ENCODE data around the gene ZNF3.

The ZNF3 gene

DNA sequence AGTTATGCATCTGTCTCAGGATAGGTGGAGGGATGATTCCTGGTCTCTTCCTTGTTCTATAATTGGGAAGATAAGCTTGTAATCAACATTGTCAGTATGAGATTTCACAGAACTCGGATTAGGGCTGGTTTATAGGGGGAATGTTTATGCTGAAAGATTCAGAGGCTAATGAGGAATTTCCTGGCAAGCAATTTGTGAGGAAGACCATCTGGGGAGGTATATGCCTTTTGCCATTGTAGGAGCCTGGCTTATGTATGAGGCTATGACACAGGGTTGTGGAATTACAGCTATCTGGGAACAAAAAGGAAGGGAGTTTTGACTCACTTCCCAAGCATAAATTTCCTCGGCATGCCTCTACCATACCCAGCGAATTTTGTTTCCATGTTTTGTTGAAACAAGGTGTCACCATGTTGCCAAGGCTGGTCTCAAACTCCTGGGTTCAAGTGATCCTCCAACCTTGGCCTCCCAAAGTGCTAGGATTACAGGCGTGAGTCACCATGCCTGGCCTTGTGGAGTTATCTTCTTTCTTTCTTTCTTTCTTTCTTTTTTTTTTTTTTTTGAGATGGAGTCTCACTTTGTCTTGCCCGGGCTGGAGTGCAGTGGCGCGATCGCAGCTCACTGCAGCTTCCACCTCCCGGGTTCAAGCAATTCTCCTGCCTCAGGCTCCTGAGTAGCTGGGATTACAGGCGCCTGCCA, 5.7 kb upstream of the ZNF3 start:
- no peak for DNase-seq

DNA sequence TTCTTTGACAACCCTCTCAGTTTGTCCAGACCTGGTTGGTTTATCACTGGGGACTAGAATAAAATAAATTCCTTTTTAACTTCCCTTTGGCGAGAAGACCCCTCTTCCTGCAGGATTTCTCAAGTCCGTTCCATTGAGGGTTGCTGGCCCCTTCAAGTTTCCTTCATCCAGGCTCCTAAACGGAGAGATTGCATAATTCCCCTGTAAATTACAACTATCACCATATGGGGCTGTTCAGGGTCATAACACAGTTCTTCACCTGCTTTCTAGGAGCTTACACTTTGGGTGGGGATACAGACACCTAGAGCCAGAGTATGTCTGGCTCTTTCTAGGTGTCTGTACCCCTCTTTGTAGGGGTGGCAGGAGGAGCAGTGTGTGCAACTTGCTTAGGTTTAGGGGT, 4.0 kb upstream of the ZNF3 start:
- no peak for DNase-seq

DNA sequence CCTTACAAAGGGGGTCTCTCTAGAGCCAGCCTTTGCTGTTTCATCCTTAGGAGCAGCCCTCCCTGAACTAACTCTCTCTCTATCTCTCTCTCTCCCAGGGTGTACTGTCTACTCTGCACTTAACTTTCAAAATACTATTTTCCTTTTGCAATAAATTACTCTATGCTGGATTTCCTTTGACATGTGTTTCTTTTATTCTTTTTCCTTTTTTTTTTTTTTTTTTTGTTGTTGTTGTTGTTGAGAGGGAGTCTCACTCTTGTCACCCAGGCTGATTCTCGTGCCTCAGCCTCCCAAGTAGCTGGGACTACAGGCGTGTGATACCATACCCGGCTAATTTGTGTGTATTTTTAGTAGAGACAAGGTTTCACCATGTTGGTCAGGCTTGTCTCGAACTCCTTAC, 1.5 kb upstream of the ZNF3 start:
- no peak for DNase-seq

DNA sequence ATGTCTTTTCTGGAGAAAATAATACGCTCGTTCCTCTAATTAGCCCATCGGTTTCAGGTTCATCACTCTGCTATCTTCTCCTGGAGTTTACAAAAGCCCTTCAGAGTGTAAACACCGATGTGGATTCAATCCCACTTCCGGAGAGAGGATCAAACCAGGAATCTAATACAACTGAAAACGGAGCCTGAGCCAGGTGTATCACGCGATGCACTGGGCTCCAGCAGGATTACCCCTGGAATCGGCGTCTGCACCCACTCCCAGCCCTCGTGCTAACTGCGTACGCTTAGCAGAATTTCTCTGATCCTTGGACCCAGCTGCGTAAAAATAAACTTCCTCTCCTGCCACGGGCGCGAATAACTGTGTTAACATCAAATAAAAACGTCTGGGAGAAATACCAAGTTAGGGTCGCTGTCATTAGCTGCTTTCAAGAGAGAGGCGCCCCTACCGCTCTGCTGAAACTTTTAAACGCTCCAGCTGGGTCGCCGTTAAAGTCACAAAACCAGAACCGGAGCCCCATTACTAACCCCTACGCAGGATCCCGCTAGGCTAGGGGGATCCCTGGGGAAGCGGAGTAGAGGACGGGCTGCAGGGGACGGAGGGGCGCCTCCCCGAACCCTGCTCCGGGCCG, 502 bp downstream of the ZNF3 start:
- DNase-seq, result no peak

DNA sequence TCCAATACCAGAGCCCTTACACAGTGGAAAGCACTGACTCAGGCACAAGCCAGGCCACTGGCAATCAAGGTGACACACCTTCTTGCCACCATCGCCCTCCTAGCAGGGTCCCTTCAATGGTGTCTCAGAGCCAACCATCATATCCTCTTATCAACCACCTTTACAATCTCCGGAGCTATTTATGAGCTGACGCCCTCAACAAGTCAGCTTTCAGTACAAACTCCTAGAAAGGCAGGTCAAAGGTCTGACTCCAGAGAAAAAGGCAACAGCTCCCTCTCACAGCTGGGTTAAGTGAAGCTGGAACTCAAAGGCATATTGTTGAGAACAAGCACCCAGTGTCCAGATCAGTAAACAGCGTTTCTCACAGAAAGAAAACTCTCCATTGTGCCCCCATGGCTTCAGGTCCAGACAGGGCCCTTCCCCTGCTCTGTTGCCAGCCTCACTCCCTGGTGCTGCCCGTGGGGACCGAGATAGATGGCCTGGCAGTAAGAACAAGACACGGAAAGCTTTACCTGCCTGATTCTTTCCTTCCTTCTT, 2.4 kb downstream of the ZNF3 start:
- no peak for DNase-seq

DNA sequence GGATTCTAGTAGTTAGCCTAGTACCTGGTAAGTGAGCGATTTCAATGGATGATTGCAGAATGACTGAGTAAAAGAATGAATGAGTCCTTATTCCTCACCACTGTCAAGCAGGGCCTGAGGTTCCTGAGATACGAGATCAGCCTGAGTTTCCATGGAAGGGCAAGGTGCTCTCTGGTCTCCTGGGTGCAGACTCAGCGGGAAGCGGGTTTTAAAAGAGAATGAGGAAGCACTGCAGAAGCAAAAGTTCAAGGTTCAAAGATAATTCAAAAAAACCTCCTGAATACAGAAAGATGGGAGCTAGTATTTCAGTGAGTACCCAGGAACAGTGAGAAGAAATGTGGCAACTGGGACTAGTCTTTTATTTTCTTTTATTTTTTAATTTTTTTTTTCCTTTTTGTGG, 4.3 kb downstream of the ZNF3 start:
- no peak for DNase-seq

DNA sequence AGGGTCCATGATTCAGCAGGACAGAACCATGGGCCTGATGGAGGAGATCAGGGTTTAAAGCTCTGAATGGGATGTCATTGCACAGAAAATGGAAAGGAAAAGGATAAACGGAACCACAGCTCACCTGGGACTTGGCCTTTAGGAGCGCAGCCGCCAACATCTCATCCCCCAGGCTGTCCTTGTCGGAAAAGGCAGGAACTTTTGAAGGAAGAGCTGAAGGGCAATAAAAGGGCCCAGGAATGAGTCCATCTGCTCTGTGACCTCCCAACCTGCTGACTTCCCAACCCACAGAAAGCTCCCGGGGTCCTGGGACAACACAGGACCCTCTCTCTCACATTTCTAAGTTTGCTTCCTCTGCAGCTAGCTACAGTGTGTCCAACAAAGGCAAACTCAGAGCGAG, 6.1 kb downstream of the ZNF3 start:
- DNase-seq, result no peak

DNA sequence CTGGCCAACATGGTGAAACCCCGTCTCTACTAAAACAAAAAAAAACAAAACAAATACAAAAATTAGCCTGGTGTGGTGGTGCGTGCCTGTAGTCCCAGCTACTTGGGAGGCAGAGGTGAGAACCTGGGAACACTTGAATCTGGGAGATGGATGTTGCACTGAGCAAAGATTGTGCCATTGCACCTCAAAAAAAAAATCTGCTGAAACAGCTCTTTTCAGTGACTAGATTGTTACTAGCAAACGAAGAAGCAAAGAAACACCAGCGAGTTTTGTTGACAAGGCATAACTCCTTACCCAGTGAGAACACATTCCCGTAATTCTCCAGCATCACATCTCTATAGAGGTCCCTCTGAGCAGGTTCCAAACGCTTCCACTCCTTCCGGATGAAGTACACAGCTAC, 6.7 kb downstream of the ZNF3 start:
- no peak for DNase-seq

DNA sequence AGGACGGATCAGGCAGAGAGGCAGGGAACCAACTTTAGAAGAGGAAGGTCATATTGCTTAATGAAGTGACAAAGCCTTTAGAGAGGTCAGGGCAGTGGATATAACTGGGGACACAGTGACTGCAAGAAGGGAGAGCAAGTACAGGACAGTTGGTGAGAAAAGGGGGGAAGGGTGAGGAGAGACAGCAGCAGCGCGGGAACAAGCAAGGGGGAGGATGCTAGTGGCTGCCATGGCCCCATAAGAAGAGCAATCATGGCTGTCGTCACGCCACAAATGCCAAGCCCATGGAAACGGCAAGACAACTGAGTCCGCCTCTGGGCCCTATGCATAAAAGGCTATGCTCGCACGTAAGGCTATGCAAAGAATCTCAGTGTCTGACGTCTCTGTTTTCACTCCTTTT, 9.1 kb downstream of the ZNF3 start:
- DNase-seq, result no peak

DNA sequence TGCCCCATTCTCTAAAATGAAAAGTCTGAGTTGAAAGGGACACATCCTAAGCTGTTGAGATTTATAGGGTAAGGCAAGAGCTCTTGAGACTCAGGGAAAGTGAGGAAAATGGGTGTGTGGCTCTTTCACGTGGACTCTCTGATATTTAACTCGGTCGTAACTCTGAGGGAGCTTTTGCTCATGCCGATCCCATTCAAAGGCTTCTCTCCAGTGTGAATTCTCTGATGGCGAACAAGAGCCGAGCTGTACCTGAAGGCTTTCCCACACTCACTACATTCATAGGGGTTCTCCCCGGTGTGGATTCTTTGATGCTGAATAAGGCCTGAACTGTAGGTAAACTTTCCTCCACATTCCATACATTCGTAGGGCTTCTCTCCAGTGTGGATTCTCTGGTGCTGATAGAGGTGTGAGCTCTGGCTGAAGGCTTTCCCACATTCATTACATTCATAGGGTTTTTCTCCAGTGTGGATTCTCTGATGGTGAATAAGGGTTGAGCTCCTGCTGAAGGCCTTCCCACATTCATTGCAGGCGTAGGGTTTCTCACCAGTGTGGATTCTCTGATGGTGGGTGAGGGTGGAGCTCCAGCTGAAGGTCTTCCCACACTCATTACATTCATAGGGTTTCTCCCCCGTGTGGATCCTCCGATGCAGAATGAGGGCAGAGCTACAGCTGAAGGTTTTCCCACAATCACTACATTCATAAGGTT, 10.4 kb downstream of the ZNF3 start:
- no peak for DNase-seq

DNA sequence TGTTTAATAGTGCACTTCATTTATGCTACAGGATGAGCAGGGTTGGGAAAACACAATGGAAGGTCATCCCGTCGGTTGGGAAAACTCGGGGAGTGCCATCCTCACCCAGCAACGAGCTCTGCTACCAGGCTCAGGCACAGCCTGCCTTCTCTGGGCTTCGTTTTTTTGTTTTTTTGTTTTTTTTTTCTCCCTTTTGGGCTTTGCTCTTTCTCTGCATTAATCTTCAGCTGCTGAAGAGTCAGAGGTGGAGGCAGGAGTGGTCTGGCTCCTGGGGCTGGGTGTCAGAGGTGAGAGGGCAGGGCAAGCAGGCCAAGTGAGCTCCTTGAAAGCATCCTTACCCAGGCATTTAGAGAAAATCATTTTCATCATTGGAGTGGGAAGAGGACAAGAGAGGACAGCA, 11.5 kb downstream of the ZNF3 start:
- no peak for DNase-seq

DNA sequence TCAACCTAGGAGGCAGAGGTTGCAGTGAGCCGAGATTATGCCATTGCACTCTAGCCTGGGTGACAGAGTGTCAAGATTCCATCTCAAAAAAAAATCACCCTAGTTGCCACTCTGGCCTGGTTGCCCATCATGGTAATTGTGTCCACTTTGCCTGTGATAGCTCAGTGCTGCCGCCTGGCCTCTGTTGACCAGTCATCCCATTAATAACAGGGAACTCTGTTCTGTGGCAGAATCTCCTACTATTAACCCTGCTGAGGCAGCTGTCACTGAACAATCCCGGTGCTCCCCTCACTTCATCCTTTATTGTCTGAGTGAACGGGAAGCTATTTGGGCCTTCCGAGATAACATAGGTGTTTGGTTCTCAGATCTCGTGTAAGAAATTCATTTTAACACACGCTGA, 14.6 kb downstream of the ZNF3 start:
- DNase-seq, result no peak

DNA sequence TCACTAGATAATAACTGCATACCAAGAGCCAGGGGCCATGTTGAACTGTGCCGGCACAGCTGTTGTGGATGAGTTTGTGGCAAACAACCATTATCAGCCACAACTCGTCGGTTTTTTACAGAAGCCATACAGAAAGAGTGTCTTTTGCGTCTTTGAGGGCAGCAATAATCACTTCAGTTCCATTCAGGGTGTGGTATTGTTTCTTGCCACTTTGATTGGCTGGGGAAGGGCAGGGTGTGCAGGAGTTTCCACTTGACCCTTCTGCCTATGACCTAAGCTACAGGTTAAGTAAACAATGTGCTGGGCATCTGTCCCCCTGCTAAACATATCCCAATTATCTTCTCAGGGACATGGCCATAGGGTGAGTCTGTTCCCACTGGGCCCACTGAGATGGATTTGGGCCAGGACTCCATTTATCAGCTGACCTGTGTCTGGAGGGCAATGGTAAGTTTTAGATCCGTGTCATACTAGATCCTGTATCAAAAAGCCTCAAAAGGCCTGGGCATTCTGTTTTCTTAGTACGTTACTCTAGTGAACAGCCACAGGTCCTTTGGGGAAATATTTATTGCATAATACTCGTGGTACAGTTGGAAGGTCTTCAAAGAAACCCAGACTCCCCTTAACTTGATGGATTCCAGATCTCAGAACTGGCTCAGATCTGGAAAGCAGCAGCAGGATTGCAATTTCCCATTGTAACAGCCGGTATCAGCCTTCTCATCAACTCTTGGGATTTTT, 15.9 kb downstream of the ZNF3 start:
- no peak for DNase-seq

DNA sequence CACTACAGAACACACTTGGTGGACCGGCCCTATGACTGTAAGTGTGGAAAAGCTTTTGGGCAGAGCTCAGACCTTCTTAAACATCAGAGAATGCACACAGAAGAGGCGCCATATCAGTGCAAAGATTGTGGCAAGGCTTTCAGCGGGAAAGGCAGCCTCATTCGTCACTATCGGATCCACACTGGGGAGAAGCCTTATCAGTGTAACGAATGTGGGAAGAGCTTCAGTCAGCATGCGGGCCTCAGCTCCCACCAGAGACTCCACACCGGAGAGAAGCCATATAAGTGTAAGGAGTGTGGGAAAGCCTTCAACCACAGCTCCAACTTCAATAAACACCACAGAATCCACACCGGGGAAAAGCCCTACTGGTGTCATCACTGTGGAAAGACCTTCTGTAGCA, 17.4 kb downstream of the ZNF3 start:
- DNase-seq, result no peak

DNA sequence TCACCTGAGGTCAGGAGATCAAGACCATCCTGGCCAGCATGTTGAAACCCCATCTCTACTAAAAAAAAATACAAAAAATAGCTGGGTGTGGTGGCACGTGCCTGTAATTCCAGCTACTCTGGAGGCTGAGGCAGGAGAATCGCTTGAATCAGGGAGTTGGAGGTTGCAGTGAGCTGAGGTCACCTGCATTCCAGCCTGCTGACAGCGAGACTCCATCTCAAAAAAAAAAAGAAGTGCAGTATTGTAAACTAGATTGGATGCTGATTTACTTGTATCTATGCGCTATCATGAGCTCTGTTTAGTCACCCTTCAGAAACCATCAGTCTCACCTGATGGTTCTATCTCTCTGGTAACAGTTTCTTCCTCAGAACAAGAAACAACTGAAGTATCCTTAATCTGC, 18.1 kb downstream of the ZNF3 start:
- no peak for DNase-seq

DNA sequence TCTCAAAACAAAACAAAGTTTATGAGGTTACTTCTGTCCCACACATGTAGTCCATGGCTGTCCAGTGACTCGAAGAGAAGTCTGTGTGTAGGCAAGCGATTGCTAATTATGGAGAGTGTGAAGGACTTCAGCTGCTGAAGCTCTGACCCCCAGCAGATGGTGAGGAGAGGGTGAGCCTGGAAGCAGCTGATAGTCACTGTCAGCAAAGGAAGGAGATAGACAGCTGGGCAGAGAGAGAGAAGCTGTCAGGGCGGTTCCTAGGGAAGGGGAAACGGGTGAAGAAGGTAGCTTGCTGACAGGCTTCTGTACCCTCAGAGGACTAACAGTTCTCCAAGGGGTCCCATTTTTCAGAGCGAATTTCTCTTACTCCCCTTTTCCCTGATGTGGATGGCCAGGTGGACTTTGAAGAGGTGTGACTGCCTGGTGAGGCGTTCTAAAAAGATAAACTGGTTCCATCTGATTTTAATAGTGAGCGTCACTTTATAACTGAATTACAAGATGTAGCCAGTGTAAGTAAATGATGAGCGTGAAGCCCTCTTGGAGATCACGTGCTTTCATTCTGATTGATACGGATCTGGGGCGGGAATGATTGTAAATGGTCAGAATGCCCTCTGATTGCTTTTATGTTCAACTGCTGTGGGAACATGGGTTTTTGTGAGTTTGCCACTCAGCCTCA, 19.9 kb downstream of the ZNF3 start:
- DNase-seq, result no peak

DNA sequence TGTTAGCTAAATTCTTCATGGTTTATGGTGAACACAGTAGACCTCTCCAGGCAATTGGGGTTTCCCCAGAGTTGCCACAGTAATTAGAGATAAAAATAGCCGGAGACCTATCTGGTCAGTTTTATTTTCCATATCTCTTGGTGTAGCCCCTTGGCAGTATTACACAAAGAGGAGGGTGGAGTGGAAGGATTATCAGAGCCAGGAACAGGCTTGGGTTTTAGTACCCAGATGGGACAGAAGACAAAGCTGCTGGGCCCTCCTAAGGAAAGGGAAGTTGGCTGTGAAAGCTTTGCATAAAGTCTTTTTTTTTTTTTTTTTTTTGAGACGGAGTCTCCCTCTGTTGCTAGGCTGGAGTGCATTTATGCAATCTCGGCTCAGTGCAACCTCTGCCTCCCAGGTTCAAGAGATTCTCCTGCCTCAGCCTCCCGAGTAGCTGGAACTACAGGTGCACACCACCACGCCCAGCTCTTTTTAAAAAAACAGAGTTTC, 22.2 kb downstream of the ZNF3 start:
- DNase-seq, result no peak

DNA sequence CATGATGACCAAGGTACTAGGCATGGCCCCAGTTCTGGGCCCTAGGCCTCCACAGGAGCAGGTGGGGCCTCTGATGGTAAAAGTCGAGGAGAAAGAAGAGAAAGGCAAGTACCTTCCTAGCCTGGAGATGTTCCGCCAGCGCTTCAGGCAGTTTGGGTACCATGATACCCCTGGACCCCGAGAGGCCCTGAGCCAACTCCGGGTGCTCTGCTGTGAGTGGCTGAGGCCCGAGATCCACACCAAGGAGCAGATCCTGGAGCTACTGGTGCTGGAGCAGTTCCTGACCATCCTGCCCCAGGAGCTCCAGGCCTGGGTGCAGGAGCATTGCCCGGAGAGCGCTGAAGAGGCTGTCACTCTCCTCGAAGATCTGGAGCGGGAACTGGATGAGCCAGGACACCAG, 24.5 kb downstream of the ZNF3 start:
- DNase-seq, result no peak

DNA sequence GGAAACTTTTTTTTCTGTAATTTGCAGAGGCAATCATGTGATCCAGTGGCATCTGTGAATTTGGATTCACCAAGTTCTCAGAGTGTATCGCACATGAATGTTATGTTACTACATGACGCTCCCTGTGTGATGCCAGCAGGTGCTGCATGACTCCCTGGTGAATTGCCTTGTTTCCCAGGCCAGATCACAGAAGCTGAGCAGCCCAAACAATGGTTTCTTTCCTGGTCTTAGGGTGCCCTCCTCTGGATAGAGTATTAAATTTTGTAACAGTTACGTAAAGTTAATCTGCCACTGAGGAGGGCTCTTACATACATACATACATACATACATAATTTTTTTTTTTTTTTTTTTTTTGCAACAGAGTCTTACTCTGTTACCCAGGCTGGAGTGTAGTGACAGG, 28.3 kb downstream of the ZNF3 start:
- no peak for DNase-seq

DNA sequence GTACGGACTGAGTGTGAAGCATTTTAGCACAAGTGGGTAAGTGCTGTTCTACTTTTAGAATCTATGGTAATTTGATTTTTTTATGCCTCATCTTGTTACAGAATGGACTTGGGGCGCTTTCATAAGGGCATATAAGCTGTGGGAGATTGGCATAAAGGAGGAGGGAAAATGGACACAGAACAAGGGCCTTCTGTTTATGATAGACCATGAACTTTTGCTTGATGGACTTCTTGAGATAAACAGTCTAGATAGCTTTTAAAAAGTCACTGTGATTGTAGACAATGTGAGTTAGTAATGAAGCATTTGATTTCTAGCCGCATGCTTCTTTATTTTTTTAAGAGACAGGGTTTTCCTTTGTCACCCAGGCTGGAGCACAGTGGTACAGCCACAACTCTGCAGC, 29.9 kb downstream of the ZNF3 start:
- DNase-seq, result no peak

DNA sequence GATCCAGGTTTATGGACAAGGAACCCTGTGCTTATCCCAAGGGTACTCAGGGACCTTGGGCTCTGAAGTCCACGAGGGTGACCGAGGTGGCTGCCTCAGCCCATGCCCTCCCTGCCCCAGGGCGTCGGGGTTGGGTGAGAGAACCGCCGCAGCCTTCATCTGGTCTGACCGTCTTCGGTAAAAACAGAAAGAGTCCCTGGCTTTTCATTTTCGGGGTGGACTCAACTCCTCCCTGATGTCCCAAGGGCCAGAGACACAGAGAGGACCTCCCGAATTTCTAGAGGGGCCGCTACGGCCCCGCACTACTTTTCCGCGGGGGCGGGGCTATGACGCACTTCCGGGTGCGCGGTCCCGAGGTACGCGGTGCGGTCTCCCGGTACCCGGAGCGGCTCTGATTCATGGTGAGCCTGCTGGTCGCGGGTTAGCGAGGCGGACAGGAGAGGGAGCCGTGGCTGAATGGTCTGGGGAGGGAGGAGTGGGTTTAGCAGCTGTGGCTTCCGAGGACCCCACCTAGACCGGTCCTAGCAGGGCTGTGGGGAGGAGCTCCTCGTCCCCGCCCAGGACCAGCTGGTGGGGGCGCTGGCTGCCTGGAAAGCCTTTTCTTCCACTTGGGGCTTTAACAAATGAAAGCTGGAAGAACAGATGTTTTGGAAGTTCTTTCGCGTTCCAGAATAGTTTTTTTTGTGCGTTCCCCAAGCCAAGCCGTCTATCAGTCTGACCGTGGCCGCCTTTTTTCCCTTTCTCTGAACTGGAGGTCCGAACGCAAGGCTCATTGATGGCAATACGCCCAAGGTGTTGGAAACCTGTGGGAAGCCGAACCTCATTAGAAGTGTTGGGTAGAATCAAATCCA, 31.9 kb downstream of the ZNF3 start, which contains the start of gene ZSCAN21:
ZSCAN21 (plus strand) TSS at position 334 of the 851 bp plus-strand sequence. CDS start 7,233 bp downstream, outside the sequence.
- DNase-seq, result peak; percentile 84 to 86

DNA sequence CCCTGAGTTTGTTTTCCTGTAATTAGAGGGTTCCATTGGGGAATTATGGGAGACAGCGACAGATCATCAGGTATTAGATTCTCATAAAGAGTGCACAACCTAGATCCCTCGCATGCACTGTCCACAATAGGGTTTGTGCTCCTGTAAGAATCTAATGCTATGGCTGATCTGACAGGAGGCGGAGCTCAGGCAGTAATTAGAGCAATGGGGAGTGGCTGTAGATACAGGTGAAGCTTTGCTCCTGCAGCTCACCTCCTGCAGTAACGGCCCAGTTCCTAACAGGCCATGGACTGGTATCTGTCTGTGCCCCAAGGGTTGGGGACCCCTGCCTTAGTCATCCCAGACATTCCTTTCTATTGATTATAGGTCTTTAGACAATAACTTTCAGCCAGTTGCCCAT, 32.8 kb downstream of the ZNF3 start:
- no peak for DNase-seq
